Esophagus squamous epithelium (tissue), 5 donors: ENCODE data around the gene ACSS3. TPM values are rescaled to one million over a fixed set of nuclear protein-coding genes. Genes with fewer than 3 reads are reported as not detected.

Experiments
- DNase-seq: peaks from one replicate; lab custom pipeline; 2025; lab: John Stamatoyannopoulos, UW
- H3K27ac ChIP-seq, 4 donors: fragments of 200-600 bp; sonication (generic); one replicate each; pipeline ENCODE4 v1.5.1; 2016 to 2019; ENCODE audit warnings: mild to moderate bottlenecking in 1 of 4
- H3K27me3 ChIP-seq, 4 donors: fragments of 200-600 bp; sonication (generic); 1 replicate in 3 of 4; 2 replicates in 1 of 4; pipeline versions ENCODE4 v1.5.1 to v1.6.0; 2017 to 2021; ENCODE audit warnings: antibody characterized with exemption in 1 of 4
- H3K36me3 ChIP-seq, 3 donors: fragments of 200-600 bp; sonication (generic); one replicate each; pipeline ENCODE4 v1.5.1; 2016 to 2019
- H3K4me1 ChIP-seq, 3 donors: fragments of 200-600 bp; sonication (generic); one replicate each; pipeline ENCODE4 v1.5.1; 2017 to 2019
- H3K4me3 ChIP-seq, 4 donors: fragments of 200-600 bp; sonication (generic); 1 replicate in 3 of 4; 2 replicates in 1 of 4; pipeline ENCODE4 v1.5.1; 2016 to 2019; ENCODE audit warnings: mild to moderate bottlenecking in 2 of 4, moderate library complexity in 1 of 4
- H3K9me3 ChIP-seq, 3 donors: fragments of 200-600 bp; sonication (generic); one replicate each; pipeline ENCODE4 v1.5.1; 2016 to 2019
- POLR2A ChIP-seq, 4 donors: fragments of 450-650 bp; IDR thresholded peaks; one replicate each; pipeline ENCODE4 v1.6.1; 2017; ENCODE audit warnings: antibody characterized with exemption in 4 of 4, mild to moderate bottlenecking in 4 of 4, moderate library complexity in 3 of 4
- WGBS, 2 donors: methylation state at CpG; one replicate each; pipeline ENCODE4 v1.1.5; 2018; 5-methylcytosine and 5-hydroxymethylcytosine counted together
- intact Hi-C: fragments of 100-400 bp; cut with DNase I; formaldehyde crosslinking; loops from one replicate; pipeline ENCODE4 v1.15.0; 2022
- total RNA-seq, 4 donors: library from RNA; depleted of rRNA; stranded (reverse); fragments of >200 nt; gene quantifications; one replicate each; pipeline ENCODE4 v1.1.0, GENCODE V29; 2016
- TF ChIP-seq, protein P1 (sequence below), 6 experiments: fragments of 450-650 bp in 4 of 6; fragments of 200-600 bp in 2 of 6; sonication (generic) in 2 of 6; IDR thresholded peaks; one replicate each; pipeline ENCODE4 v1.5.1; 2016 to 2019; ENCODE audit warnings: antibody characterized with exemption in 6 of 6, mild to moderate bottlenecking in 4 of 6, moderate library complexity in 4 of 6
- donor health status: DM: yes; HTN: yes; CAD: no.

The ACSS3 gene
- total RNA-seq, 4 donors from 2014 or later, result 0.35 to 7.4 (median 1.0) TPM

DNA sequence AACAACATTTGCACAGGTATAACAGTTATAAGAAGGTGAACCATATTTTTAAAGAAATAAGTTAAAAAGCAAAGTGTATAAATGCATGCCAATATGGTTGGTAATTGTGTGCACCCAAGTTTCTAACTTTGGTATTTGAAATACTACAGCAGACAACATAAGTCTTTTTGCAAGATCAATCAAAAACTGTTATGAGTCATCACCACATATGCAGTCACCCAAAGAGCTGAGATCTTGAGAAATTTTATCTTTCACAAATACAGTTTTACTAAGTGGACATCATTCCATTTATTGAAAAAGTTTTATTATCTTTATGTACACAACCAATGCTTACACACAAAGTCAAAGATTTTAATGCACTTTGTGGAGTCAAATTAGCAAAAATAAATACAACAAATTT is 7.0 kb upstream of the ACSS3 start:
- intact Hi-C loops, result no loop called here
- Histone ChIP-seq H3K4me3 (no peak overlapping the region), H3K9me3 (no peaks in the 10 kb centered on the region), H3K27ac (no peak overlapping the region), H3K27me3 (no peaks in the 10 kb centered on the region), H3K36me3 (no peaks in the 10 kb centered on the region), H3K4me1 (no peaks in the 10 kb centered on the region)
- TF ChIP-seq, protein P1, sequence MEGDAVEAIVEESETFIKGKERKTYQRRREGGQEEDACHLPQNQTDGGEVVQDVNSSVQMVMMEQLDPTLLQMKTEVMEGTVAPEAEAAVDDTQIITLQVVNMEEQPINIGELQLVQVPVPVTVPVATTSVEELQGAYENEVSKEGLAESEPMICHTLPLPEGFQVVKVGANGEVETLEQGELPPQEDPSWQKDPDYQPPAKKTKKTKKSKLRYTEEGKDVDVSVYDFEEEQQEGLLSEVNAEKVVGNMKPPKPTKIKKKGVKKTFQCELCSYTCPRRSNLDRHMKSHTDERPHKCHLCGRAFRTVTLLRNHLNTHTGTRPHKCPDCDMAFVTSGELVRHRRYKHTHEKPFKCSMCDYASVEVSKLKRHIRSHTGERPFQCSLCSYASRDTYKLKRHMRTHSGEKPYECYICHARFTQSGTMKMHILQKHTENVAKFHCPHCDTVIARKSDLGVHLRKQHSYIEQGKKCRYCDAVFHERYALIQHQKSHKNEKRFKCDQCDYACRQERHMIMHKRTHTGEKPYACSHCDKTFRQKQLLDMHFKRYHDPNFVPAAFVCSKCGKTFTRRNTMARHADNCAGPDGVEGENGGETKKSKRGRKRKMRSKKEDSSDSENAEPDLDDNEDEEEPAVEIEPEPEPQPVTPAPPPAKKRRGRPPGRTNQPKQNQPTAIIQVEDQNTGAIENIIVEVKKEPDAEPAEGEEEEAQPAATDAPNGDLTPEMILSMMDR (IDR thresholded peaks at IDR 0.05), result no peak
- TF ChIP-seq POLR2A (IDR thresholded peaks at IDR 0.05), result no peak
- no peak for DNase-seq

DNA sequence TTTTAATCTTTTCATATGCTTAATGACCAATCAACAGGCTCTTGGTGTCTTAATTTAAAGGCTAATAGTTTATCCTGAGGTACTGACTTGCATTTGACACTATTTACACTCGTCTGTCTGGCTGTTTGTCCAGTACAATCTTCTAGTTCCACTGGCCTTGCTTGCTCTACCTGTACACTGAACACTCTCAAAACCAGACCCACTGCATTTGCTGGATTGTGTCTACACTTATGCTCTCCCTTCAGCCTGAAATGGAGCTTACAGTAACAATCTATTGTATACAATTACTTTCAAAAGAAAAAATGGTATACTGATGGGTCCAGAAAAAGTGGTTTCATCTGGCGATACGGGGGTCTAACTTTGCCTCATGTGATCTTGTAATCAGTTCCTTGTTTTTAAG is 2.3 kb upstream of the ACSS3 start:
- WGBS, 2 donors, result 55 to 71% methylated on average over 3 of the region's 3 CpGs
- TF ChIP-seq, protein P1 (IDR thresholded peaks at IDR 0.05), result no peak
- TF ChIP-seq POLR2A (IDR thresholded peaks at IDR 0.05), result no peak
- H3K4me3 ChIP-seq, result no peak overlapping the region
- H3K4me1 ChIP-seq, result peaks cover 0 to 7% (median 0%) of the 10 kb centered on the region in 3 donors
- intact Hi-C loops, result no loop called here
- no peak for DNase-seq
- H3K27ac ChIP-seq, result no peak overlapping the region
- H3K9me3 ChIP-seq, result no peaks in the 10 kb centered on the region
- H3K36me3 ChIP-seq, result no peaks in the 10 kb centered on the region
- H3K27me3 ChIP-seq, result peaks cover 0 to 17% (median 2%) of the 10 kb centered on the region in 4 donors

DNA sequence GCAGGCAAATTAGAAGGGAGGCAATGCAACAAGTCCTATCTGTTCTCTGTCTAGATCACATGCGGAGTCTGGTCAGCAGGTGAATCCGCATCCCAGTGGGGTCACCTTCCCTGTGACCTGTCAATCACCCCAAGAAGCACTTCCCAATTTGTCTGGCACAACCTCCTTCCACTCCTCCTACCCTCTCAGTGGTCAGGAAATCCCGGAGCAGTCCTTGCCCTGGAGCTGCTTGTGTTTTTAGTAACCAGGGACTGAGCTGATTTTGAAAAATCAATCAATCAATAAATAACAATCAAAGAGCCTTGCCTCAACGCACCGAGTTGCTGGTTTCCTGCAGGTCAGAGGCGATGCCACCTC is 572 bp upstream of the ACSS3 start:
- peak overlapping the region in 3 of 4 donors; percentile 40 to 59 (median 52) for H3K4me3 ChIP-seq
- peaks cover 0 to 7% (median 0%) of the 10 kb centered on the region in 3 donors for H3K4me1 ChIP-seq
- no peak for DNase-seq
- WGBS, 2 donors, result 26 to 28% methylated on average over 6 of the region's 6 CpGs
- H3K27me3 ChIP-seq, result peaks cover 0 to 17% (median 2%) of the 10 kb centered on the region in 4 donors
- H3K9me3 ChIP-seq, result no peaks in the 10 kb centered on the region
- H3K36me3 ChIP-seq, result no peaks in the 10 kb centered on the region
- H3K27ac ChIP-seq, result peak overlapping the region in 2 of 4 donors; percentile 81 to 85
- intact Hi-C loops, result no loop called here
- TF ChIP-seq, protein P1 (IDR thresholded peaks at IDR 0.05), result no peak
- TF ChIP-seq POLR2A (IDR thresholded peaks at IDR 0.05), result no peak

DNA sequence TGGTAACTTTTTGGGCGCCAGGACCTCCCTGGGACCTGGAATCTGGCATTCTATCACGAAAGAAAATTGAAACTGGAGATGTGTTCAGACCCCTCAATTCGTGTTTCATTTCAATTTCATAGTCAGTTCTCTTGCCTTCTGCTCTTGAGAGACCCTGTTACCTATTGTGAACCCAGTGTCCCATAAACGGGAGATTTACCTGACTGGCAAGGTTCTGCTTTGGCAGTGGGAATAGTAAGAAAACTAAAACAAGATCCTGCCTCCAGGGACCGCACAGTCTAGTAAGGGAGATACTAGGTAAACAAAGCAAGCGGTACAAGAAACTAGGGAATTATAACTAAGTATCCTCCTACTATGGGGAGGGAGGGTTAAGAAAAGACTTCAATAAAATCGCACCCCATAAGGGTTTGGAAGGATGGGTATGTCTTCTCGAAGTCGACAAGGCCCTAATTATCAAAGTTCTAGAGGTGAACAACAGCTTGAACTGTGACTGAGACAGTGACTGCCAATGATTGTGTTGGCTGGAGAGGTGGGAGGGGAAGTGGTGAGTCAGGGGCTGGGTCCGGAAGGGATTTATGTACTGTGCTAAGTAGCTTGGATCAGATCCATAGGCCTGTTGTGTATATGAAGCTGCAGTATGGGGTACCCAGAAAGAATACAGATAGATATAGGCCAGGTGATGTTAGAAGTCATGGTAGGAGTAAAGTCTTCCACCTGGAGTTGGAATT is 754 bp downstream of the ACSS3 start:
- Histone ChIP-seq H3K4me3 (peak overlapping the region; percentile 22 to 59 (median 46)), H3K36me3 (no peaks in the 10 kb centered on the region), H3K9me3 (no peaks in the 10 kb centered on the region), H3K27me3 (peaks cover 0 to 17% (median 2%) of the 10 kb centered on the region in 4 donors), H3K4me1 (peaks cover 0 to 7% (median 0%) of the 10 kb centered on the region in 3 donors), H3K27ac (peak overlapping the region; percentile 59 to 85 (median 74))
- intact Hi-C loops, result no loop called here
- TF ChIP-seq, protein P1 (IDR thresholded peaks at IDR 0.05), result no peak
- no peak for TF ChIP-seq POLR2A (IDR thresholded peaks at IDR 0.05)
- 29 to 34% methylated on average over 10 of the region's 10 CpGs for WGBS, 2 donors
- DNase-seq, result no peak

DNA sequence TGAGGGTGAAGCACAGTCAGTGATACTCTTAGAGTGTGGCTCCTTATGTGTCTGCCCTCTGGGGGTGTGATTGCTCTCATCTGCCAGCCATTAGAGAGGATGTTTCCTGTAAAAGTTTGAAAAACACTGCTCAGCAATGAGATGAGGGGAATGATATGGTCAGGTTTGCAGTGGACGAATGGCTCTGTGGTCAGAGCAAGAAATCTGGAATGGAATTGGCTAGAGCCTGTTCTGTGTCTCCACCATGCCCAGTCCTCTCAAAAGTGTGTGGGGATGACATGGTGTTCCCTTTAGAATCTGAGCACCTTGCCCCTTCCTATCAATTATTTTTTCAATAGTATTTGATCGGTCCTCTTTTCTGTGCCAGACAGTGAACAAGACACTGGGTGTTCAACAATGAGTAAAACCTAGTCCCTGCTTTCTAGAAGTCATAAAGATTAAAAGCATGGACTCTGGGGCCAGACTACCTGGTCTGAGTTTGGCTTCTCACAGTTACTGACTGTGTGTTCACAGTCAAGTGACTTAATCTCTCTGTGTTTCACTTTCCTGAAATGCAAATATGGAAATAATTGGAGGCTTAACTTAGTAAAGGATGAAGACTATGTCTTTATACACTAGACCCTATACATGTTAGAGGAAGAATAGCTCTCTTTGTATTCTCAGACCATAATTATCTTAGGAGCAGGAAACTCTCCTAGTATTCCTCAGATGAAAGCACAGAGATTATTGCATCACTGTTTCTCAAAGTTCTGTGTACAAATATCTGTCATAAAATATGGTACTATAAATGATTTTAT is 1.6 kb downstream of the ACSS3 start:
- TF ChIP-seq, protein P1 (IDR thresholded peaks at IDR 0.05), result no peak
- TF ChIP-seq POLR2A (IDR thresholded peaks at IDR 0.05), result no peak
- no peak for DNase-seq
- H3K4me1 ChIP-seq, result peaks cover 0 to 7% (median 0%) of the 10 kb centered on the region in 3 donors
- 66 to 69% methylated on average over 2 of the region's 2 CpGs for WGBS, 2 donors
- peak overlapping the region in 3 of 4 donors; percentile 66 to 85 (median 81) for H3K27ac ChIP-seq
- H3K27me3 ChIP-seq, result peaks cover 0 to 17% (median 2%) of the 10 kb centered on the region in 4 donors
- no peaks in the 10 kb centered on the region for H3K36me3 ChIP-seq
- H3K9me3 ChIP-seq, result no peaks in the 10 kb centered on the region
- H3K4me3 ChIP-seq, result peak overlapping the region in 2 of 4 donors; percentile 52 to 59
- intact Hi-C loops, result no loop called here
